H1 (cell line): ENCODE results near the gene PDCD6IP.

ENCODE experiments used
- EP300 ChIP-seq, 2 experiments: IDR thresholded peaks; 1 replicate in 1 of 2; 2 replicates in 1 of 2; pipeline ENCODE4 v1.6.1; 2011 to 2012; ENCODE audit warnings: low read depth in 2 of 2, low read length in 2 of 2, mild to moderate bottlenecking in 2 of 2, borderline replicate concordance in 1 of 2, inconsistent platforms in 1 of 2, moderate library complexity in 1 of 2
- HDAC2 ChIP-seq, 2 experiments: fragments of 300-600 bp in 1 of 2; sonication (generic) in 1 of 2; IDR thresholded peaks; 2 replicates each; pipeline ENCODE4 v1.6.1; 2011 to 2012; ENCODE audit warnings: low read depth in 2 of 2, low read length in 2 of 2, mild to moderate bottlenecking in 2 of 2, moderate library complexity in 2 of 2, borderline replicate concordance in 1 of 2, inconsistent platforms in 1 of 2
- SP2 ChIP-seq: IDR thresholded peaks from 2 replicates; pipeline ENCODE4 v1.6.1; 2012; ENCODE audit warnings: mild to moderate bottlenecking, low read length, inconsistent platforms
- TF ChIP-seq, protein P1 (sequence below): IDR thresholded peaks from 2 replicates; pipeline ENCODE4 v1.6.1; 2012; ENCODE audit warnings: inconsistent platforms
- TF ChIP-seq, protein P2 (sequence below), 3 experiments: IDR thresholded peaks; 1 replicate in 2 of 3; 2 replicates in 1 of 3; pipeline versions ENCODE4 v1.5.1 to v1.6.1; 2011; ENCODE audit warnings: low read length in 3 of 3, mild to moderate bottlenecking in 3 of 3, inconsistent platforms in 2 of 3, low read depth in 1 of 3, moderate library complexity in 1 of 3; ENCODE audit not compliant: insufficient read depth in 1 of 3; ENCODE audit errors: control extremely low read depth in 1 of 3

DNA sequence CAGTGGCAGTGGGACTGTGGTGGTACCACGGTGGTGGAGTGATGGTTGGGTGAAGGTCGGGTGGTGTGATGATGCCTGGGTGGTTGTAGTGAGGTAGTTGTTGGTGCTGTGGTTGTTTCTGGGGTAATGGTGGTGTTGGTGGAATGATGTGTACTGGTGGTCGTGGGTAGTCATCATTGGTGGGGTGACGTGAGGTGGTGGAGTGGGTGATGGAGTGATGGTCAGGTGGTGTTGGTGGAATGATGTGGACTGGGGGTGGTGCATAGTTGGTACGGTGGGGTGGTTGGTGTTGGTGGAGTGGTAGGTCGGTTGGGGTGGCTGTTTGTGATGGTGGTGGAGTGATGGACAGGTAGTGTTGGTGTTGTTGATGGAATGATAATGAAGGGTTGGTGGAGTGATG is 87.1 kb downstream of the PDCD6IP start:
- TF ChIP-seq EP300 (IDR thresholded peaks at IDR 0.05; ENCODE audit: borderline replicate concordance in 1 of 2, low read depth in 2 of 2, low read length in 2 of 2) (no peak), SP2 (no peak), HDAC2 (IDR thresholded peaks at IDR 0.05; ENCODE audit: borderline replicate concordance in 1 of 2, low read depth in 2 of 2, low read length in 2 of 2) (no peak)
- TF ChIP-seq, protein P1, sequence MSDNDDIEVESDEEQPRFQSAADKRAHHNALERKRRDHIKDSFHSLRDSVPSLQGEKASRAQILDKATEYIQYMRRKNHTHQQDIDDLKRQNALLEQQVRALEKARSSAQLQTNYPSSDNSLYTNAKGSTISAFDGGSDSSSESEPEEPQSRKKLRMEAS, result no peak
- TF ChIP-seq, protein P2, sequence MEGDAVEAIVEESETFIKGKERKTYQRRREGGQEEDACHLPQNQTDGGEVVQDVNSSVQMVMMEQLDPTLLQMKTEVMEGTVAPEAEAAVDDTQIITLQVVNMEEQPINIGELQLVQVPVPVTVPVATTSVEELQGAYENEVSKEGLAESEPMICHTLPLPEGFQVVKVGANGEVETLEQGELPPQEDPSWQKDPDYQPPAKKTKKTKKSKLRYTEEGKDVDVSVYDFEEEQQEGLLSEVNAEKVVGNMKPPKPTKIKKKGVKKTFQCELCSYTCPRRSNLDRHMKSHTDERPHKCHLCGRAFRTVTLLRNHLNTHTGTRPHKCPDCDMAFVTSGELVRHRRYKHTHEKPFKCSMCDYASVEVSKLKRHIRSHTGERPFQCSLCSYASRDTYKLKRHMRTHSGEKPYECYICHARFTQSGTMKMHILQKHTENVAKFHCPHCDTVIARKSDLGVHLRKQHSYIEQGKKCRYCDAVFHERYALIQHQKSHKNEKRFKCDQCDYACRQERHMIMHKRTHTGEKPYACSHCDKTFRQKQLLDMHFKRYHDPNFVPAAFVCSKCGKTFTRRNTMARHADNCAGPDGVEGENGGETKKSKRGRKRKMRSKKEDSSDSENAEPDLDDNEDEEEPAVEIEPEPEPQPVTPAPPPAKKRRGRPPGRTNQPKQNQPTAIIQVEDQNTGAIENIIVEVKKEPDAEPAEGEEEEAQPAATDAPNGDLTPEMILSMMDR (IDR thresholded peaks at IDR 0.05; ENCODE audit: control extremely low read depth in 1 of 3, insufficient read depth in 1 of 3, low read depth in 1 of 3, low read length in 3 of 3), result no peak
